Measurements from ENCODE around the gene JAKMIP3.

The JAKMIP3 gene

DNA sequence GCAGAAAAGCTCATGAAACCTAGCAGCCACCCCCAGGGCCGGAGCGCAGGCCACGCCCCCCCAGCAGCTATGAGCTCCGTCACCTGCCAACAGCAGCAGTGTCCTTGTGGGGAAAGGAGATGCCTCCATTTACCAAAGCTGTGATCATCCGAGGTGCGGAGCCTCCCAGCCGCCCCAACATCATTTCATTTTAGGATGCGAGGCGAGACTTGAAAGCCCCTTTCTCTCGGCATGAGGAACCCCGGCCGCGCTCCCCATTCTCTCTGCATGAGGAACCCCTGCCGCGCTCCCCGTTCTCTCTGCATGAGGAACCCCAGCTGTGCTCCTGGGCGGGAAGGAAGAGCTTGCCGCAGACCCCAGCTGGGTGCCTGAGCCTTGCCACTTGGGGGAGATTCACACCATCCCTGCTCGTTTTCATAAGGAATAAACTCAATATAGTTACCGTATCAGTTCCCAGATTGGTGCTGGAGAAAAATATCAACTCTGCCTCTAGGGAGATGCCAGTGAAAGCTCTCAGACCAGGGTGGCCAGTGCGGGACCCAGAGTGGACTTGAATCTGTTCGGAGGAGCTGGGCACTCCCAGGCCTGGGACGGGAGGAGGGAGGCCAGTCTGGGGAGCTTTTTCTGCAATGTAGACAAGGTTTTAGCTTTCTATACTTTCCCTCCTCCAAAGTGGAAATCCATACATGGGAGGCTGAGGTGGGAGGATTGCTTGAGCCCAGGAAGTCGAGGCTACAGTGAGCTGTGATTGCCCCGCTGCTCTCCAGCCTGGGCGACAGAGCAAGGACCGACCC is 35.0 kb downstream of the JAKMIP3 start:
- DNase-seq, result no peak

- DNase-seq, result no peak
These were observed 35.8 kb downstream of the JAKMIP3 start for GRCh38 chr10:132101529-132101928.

DNA sequence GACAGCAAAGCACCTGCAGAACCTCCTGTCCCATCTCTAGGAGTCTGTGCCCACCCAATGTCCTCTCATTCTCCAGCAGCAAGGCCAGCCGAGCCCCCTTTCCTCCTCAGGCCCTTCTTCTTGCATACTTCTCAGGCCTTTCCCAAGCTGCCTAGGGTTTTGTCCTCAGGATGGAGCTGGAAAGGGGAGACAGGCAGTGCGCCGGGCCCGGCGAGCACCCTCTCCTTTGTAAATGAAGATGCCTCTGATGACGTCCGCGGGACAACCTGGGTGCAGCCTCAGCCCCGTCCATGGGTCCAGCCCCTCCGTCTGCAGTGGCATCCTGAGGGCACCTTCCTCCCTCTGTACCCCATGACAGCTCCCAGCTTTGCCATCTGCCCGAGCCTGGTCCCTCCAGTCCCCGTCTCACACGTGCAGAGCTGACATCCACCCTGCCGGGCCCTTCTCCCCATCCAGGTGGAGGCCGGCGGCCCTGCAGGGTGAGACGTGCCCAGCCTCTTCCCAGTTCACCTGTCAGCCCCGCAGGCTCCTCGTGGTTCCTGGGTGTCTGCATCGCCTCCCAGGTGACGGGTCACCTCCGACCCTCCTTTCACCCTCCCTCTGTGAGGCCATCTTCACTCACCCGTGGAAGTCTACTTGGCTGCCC is 36.4 kb downstream of the JAKMIP3 start:
- no peak for DNase-seq

DNA sequence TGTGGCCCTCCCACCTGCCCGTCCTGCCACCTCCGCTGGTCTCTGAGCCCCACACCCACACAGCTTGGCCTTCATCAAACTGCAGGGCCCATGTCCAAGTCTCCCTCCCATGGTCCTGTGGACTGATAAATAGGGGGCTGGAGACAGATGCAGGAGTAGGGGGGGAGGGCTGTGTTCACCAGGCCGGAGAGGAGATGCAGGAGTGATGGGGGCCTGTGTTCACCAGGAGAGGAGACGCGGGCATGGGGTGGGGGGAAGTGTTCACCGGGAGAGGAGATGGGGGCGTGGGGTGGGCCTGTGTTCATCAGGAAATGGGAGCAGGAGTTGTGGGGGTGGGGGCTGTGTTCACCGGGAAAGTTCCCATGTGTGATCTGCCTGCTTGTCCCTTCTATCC is 37.0 kb downstream of the JAKMIP3 start:
- no peak for DNase-seq

DNA sequence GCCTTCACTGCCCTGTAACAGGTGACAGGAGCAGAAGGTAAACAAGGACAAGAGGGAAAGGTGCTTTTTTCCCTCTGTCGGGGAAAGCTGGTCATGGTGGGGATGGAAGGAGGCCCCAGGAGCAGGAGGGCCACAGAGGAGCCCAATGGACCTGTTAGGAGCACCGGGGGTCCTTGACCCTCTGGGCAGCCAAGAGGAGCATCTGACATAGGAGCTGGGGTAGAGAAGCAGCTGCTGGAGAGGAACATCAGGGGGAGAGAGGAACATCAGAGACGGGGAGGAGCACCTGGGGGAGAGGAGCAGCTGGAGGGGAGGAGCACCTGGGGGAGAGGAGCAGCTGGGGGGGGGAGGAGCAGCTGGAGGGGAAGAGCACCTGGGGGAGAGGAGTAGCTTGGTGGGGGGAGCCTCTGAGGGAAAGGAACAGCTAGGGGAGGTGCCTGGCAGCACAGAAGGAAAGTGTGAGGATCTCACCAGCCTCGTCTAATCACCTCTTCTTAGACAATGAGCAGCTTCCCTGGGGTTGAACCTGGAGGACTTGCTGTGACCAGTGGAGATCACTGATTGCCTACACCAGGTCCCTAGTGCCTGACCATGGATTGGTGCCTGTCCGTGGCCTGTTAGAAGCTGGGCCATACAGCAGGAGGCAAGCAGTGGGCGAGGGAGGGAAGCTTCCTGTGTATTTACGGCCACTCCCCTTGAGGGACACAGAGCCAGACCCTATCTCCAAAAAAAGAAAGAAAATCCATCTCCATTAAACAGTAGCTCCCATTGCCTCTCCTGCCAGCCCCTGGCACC is 37.6 kb downstream of the JAKMIP3 start:
- no peak for DNase-seq

DNA sequence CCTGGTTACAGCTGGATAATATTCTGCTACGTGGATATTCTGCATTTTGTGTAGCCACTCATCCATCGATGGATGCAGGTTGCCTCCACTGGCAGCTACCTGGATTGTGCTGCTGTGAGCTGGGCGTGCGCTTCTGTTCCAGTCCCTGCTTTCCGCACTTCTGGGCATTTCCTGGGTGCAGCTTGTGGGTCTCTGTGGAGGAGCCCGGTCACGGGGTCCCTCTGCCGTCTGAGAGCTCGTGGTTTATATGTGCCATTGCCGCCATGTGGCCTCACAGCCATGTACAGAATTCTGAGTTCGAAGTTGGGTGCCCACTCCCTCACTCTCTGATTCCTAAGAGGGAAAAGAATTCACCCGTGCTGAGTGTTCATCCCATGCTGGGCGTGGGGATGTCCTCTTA is 38.3 kb downstream of the JAKMIP3 start:
- DNase-seq, result no peak

- DNase-seq, result no peak
These were observed 38.9 kb downstream of the JAKMIP3 start for GRCh38 chr10:132104471-132105301.

GRCh38 chr10:132105302-132105995 is 39.7 kb downstream of the JAKMIP3 start:
- no peak for DNase-seq

DNA sequence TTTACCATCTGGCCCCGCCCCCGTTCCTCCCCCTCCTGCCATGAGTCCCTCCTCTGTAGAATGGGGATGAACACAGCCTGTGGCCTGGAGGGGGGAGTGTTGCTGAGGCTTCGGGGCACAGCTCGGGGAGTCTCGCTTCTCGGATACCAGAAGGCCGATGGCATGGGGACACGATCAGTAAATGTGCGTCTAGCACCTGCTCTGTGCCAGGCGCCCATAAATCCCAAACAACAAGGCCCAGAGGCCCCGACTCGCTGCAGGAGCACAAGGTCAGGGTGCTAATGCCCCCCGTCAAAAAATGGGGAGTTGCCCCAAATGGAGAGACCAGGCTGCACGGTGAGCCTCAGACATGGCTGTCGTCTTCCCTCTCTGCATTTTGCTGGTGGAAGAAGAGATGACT is 40.7 kb downstream of the JAKMIP3 start:
- DNase-seq, result no peak

- DNase-seq, result no peak
These were observed 41.6 kb downstream of the JAKMIP3 start for GRCh38 chr10:132107186-132107948.

GRCh38 chr10:132107949-132108877 is 42.5 kb downstream of the JAKMIP3 start:
- DNase-seq, result no peak

- no peak for DNase-seq
These were observed 43.8 kb downstream of the JAKMIP3 start for GRCh38 chr10:132109341-132110110.

GRCh38 chr10:132110111-132110521 is 44.4 kb downstream of the JAKMIP3 start:
- no peak for DNase-seq

DNA sequence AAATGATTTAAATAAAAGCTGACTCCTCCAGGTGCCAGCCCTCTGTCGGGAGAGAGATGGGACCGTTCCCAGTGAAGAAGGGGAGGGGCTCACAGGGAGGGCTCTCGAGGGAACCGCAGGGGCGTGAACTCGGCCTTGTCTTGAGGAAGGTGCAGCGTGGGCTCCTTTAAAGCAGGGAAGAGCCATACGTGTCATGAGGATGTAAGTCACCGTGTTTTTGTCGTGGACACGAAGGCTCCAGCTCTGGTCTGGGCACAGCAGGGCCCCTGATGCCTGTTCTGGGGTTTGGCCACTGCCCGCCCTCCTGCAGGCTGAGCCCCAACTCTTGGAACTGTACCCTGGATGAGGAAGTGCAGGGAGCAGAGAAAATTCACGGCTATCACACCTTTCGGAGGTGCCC is 45.0 kb downstream of the JAKMIP3 start:
- no peak for DNase-seq

DNA sequence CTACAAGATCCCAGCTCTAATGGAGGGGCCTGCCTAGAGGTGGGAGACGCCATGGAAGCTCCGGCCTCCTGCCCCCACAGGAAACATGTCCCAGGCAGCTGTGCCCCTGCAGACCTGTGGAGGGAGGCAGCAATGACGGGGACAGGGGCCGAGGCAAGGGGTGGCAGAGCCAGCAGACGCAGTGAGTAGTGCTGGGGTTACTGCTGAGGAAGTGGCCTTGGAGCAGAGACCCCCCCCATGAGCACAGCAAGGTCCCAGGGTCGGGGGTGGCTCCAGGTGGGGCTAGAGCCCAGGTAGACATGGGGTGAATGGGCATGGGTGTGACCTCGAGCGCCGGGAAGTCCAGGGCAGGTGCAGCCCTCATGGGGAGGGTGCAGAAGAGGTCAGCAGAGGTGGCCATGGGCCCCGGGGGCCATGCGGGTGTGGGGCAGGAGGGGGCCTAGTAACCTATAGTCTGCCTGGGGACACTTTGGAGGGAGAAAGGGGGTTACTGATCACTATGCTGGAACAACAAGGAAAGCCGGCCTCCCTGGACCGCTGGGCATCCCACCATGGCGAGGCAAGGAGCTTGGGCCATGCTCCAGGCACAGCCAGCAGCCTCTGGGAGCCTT is 45.5 kb downstream of the JAKMIP3 start:
- DNase-seq, result no peak

GRCh38 chr10:132111871-132112341 is 46.2 kb downstream of the JAKMIP3 start:
- DNase-seq, result no peak

DNA sequence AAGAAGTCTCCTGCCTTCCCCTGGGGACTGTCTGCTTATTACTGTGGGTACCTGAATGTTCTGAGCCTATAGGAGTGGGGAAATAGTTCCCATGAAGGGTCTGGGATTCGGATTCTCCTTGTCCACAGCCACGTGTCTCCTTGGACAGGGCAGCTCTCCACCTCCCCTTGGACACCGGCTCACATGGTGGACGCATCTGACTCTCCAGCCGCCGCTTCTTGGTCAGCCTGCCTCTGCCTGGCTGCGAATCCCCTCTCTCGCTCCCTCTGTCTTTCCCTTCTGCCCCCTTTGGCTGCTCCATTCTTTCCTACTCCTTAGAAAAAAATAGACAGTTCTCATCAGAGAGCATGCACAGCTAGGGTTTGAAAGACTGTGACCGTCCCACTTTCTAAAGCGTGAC is 46.9 kb downstream of the JAKMIP3 start:
- no peak for DNase-seq

DNA sequence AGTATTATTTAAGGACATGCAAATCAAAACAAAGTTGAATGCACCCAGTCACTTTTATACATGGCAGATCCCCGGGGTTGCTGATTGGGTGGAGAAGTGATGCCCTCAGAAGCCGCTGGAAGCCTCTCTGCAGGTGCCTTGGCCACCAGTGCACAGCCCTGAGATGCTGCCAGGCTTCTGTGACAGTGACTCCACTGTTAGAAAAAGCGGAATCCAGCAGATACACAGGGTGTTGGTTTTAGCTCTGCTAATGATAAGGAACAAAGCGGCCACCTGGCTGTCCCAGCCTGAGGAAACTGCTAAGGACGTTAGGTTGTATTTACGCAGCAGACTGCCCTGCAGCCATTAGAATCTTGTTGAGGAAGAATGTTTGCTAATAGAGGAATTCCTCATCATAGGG is 47.5 kb downstream of the JAKMIP3 start:
- no peak for DNase-seq
